Measurements from ENCODE around the gene PMM2. TPM values are rescaled to one million over a fixed set of nuclear protein-coding genes. Genes with fewer than 3 reads are reported as not detected.

Gene PMM2
- polyA plus RNA-seq, 1 donor (not counting 4 experiments of a cell fraction or from before 2014, with no cell fraction given) = 38.6 TPM

DNA sequence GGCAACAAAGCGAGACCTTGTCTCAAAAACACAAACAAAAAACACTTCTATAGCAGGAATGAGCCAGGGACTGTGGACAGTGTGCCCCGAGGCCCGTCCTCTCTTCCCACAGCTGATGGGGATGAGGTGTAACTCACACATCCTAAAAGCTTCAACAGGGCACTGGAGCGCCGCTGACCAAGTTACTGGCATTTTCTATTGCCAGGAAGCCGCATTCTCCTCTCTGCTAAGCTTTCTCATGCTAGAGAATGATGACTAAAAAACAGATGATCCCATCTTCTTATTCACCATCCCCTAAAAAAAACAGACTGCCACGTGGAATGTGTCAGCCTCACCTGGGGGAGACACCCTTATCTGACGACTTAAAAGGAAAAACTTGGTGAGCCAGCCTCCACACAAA lies 54.9 kb downstream of the PMM2 start:
- DNase-seq (ENCODE audit: low read depth, low spot score) (no peak), FAIRE-seq (no peak)
- Histone ChIP-seq H3K27ac (ENCODE audit: control insufficient read depth, insufficient read depth, low read length) (peak overlapping the region; percentile 19), H3K36me3 (ENCODE audit: control insufficient read depth in 2 of 2, extremely low read depth in 1 of 2, insufficient read depth in 2 of 2, low read length in 2 of 2) (peaks cover 30 to 34% of the 10 kb centered on the region in 2 experiments), H3K9me3 (ENCODE audit: control insufficient read depth, low read depth, low read length) (no peaks in the 10 kb centered on the region), H3K4me3 (ENCODE audit: control insufficient read depth in 2 of 3, extremely low read depth in 1 of 3, insufficient read depth in 2 of 3, low read depth in 1 of 3, low read length in 3 of 3) (no peak overlapping the region), H2AFZ (ENCODE audit: control insufficient read depth, low read length) (no peak overlapping the region), H4K20me1 (ENCODE audit: control insufficient read depth, extremely low read depth, insufficient read depth, low read length) (no peaks in the 10 kb centered on the region), H3K4me1 (ENCODE audit: control insufficient read depth, extremely low read depth, insufficient read depth, low read length) (peaks cover 34% of the 10 kb centered on the region), H3K27me3 (ENCODE audit: control insufficient read depth, extremely low read depth, insufficient read depth, low read length) (no peaks in the 10 kb centered on the region), H3K79me2 (ENCODE audit: control insufficient read depth, insufficient read depth, low read length) (no peaks in the 10 kb centered on the region), H3K4me2 (ENCODE audit: control insufficient read depth, extremely low read depth, insufficient read depth, low read depth, low read length) (no peak overlapping the region), H3K9ac (ENCODE audit: control insufficient read depth, extremely low read depth, insufficient read depth, low read length) (no peak overlapping the region), H3K9me1 (ENCODE audit: control insufficient read depth, extremely low read depth, insufficient read depth, low read length) (peaks cover 2% of the 10 kb centered on the region)
- dilution Hi-C loops (cut with MboI; ENCODE audit: extremely low pct_ligation_motif_present, low sequenced_read_pairs) = no loop called here
- TF ChIP-seq EZH2 (IDR thresholded peaks at IDR 0.05; ENCODE audit: low read length) = no peak
- TF ChIP-seq, protein P1, sequence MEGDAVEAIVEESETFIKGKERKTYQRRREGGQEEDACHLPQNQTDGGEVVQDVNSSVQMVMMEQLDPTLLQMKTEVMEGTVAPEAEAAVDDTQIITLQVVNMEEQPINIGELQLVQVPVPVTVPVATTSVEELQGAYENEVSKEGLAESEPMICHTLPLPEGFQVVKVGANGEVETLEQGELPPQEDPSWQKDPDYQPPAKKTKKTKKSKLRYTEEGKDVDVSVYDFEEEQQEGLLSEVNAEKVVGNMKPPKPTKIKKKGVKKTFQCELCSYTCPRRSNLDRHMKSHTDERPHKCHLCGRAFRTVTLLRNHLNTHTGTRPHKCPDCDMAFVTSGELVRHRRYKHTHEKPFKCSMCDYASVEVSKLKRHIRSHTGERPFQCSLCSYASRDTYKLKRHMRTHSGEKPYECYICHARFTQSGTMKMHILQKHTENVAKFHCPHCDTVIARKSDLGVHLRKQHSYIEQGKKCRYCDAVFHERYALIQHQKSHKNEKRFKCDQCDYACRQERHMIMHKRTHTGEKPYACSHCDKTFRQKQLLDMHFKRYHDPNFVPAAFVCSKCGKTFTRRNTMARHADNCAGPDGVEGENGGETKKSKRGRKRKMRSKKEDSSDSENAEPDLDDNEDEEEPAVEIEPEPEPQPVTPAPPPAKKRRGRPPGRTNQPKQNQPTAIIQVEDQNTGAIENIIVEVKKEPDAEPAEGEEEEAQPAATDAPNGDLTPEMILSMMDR (optimal IDR thresholded peaks at IDR 0.05 in 1 of 3, IDR thresholded peaks at IDR 0.05 in 1 of 3, conservative IDR thresholded peaks at IDR 0.05 in 1 of 3; ENCODE audit: extremely low read depth in 1 of 3, insufficient read depth in 2 of 3, low read length in 3 of 3) = no peak

DNA sequence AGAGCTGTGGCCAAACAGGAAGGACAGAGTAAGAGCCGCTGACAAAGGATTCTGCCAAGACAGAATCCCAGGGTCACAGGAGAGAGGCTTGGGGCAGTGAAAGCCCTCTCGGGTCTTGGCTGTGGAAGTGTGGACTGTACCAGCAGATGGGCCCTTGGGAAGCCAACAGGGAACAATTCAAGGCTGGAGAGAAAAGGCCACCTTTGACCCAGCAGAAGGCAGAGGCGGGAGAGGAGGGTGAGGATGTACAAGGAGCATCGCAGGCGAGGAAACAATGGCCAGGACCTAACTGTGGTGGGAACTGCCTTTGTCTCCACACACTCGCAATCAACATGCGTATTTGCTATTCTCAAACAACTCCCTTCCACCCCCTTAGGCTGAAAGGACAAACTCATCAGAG lies 55.5 kb downstream of the PMM2 start:
- peak overlapping the region; percentile 19 for H3K27ac ChIP-seq (ENCODE audit: control insufficient read depth, insufficient read depth, low read length)
- no peak overlapping the region for H3K4me3 ChIP-seq (ENCODE audit: control insufficient read depth in 2 of 3, extremely low read depth in 1 of 3, insufficient read depth in 2 of 3, low read depth in 1 of 3, low read length in 3 of 3)
- no peaks in the 10 kb centered on the region for H3K27me3 ChIP-seq (ENCODE audit: control insufficient read depth, extremely low read depth, insufficient read depth, low read length)
- DNase-seq (ENCODE audit: low read depth, low spot score) (no peak), FAIRE-seq (no peak)
- no peaks in the 10 kb centered on the region for H4K20me1 ChIP-seq (ENCODE audit: control insufficient read depth, extremely low read depth, insufficient read depth, low read length)
- H3K9ac ChIP-seq (ENCODE audit: control insufficient read depth, extremely low read depth, insufficient read depth, low read length) = no peak overlapping the region
- no peak for TF ChIP-seq EZH2 (IDR thresholded peaks at IDR 0.05; ENCODE audit: low read length)
- TF ChIP-seq, protein P1 (optimal IDR thresholded peaks at IDR 0.05 in 1 of 3, IDR thresholded peaks at IDR 0.05 in 1 of 3, conservative IDR thresholded peaks at IDR 0.05 in 1 of 3; ENCODE audit: extremely low read depth in 1 of 3, insufficient read depth in 2 of 3, low read length in 3 of 3) = no peak
- H3K4me1 ChIP-seq (ENCODE audit: control insufficient read depth, extremely low read depth, insufficient read depth, low read length) = peaks cover 32% of the 10 kb centered on the region
- no peak overlapping the region for H2AFZ ChIP-seq (ENCODE audit: control insufficient read depth, low read length)
- peaks cover 2% of the 10 kb centered on the region for H3K9me1 ChIP-seq (ENCODE audit: control insufficient read depth, extremely low read depth, insufficient read depth, low read length)
- dilution Hi-C loops (cut with MboI; ENCODE audit: extremely low pct_ligation_motif_present, low sequenced_read_pairs) = no loop called here
- H3K36me3 ChIP-seq (ENCODE audit: control insufficient read depth in 2 of 2, extremely low read depth in 1 of 2, insufficient read depth in 2 of 2, low read length in 2 of 2) = peaks cover 25 to 34% of the 10 kb centered on the region in 2 experiments
- peaks cover 2% of the 10 kb centered on the region for H3K79me2 ChIP-seq (ENCODE audit: control insufficient read depth, insufficient read depth, low read length)
- H3K9me3 ChIP-seq (ENCODE audit: control insufficient read depth, low read depth, low read length) = no peaks in the 10 kb centered on the region
- H3K4me2 ChIP-seq (ENCODE audit: control insufficient read depth, extremely low read depth, insufficient read depth, low read depth, low read length) = no peak overlapping the region

Data from keratinocyte (primary cell).